Daoy (cell line): ENCODE measurements around the gene CTDP1. TPM values are rescaled to one million over a fixed set of nuclear protein-coding genes. Genes with fewer than 3 reads are reported as not detected.
"Not testable (repeated sequence)": the region's sequence is repeated elsewhere in the genome, so short reads cannot be mapped to it uniquely, and the experiment has no call there.

ENCODE experiments used
- DNase-seq: peaks from one replicate; pipeline ENCODE4 v3.0.0-alpha.2; 2015; ENCODE audit warnings: low read depth
- total RNA-seq: library from RNA; depleted of rRNA; stranded (reverse); fragments of >200 nt; shearing (Covaris generic); gene quantifications from 2 replicates; pipeline ENCODE4 v1.2.3, GENCODE V29; 2014

Gene CTDP1
- total RNA-seq, 1 experiment from 2014 or later: 13.9 TPM

- no peak for DNase-seq
Observed at GRCh38 chr18:79697976-79698375, 18.4 kb downstream of the CTDP1 start.

- DNase-seq: no peak
Observed at GRCh38 chr18:79698668-79699335, 19.2 kb downstream of the CTDP1 start.

- DNase-seq: no peak
Observed at GRCh38 chr18:79699653-79700052, 20.1 kb downstream of the CTDP1 start.

GRCh38 chr18:79702906-79703305, 23.3 kb downstream of the CTDP1 start:
- DNase-seq: no peak

- DNase-seq: no peak
Observed at GRCh38 chr18:79704631-79705030, 25.0 kb downstream of the CTDP1 start.

- DNase-seq: no peak
Observed at GRCh38 chr18:79705272-79705671, 25.7 kb downstream of the CTDP1 start.

GRCh38 chr18:79706006-79706405, 26.4 kb downstream of the CTDP1 start:
- no peak for DNase-seq

GRCh38 chr18:79706658-79707057, 27.1 kb downstream of the CTDP1 start:
- DNase-seq: no peak

GRCh38 chr18:79707239-79707638, 27.6 kb downstream of the CTDP1 start:
- DNase-seq: no peak

- no peak for DNase-seq
Observed at GRCh38 chr18:79707671-79708070, 28.1 kb downstream of the CTDP1 start.

GRCh38 chr18:79708412-79708811, 28.8 kb downstream of the CTDP1 start:
- no peak for DNase-seq

- DNase-seq: no peak
Observed at GRCh38 chr18:79712206-79712857, 32.7 kb downstream of the CTDP1 start.

- DNase-seq: no peak
Observed at GRCh38 chr18:79713341-79713740, 33.7 kb downstream of the CTDP1 start.

- no peak for DNase-seq
Observed at GRCh38 chr18:79714531-79715240, 35.1 kb downstream of the CTDP1 start.

- no peak for DNase-seq
Observed at GRCh38 chr18:79715280-79715679, 35.7 kb downstream of the CTDP1 start.

GRCh38 chr18:79717059-79717458, 37.5 kb downstream of the CTDP1 start:
- no peak for DNase-seq

GRCh38 chr18:79717555-79718074, 38.0 kb downstream of the CTDP1 start:
- DNase-seq: no peak

GRCh38 chr18:79718126-79718525, 38.5 kb downstream of the CTDP1 start:
- DNase-seq: no peak

- DNase-seq: no peak
Observed at GRCh38 chr18:79718878-79719477, 39.4 kb downstream of the CTDP1 start.

- not testable (repeated sequence) for DNase-seq
Observed at GRCh38 chr18:79719478-79720358, 40.1 kb downstream of the CTDP1 start.

- no peak for DNase-seq
Observed at GRCh38 chr18:79720359-79720733, 40.7 kb downstream of the CTDP1 start.
